ENCODE results near the gene AOAH.
"Not testable (repeated sequence)": the region's sequence is repeated elsewhere in the genome, so short reads cannot be mapped to it uniquely, and the experiment has no call there.

AOAH gene

DNA sequence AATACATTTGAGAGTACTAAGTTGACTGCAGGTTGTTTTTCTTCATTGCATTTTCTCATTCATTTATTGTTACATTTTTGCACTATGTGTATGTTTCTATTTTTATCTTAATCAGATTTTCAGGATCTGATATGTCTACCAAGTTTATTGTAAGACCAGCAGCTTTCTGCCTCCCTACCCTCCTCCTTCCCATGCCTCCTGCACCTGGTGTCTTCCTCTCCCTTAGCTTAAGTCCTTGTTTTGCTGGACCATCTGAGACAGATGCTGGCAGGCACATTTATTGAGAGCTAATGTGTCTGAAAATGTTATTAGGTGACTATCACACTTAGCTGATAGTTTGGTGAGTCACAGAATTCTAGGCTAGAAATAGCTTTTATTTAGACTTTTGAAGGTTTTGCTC is 255.1 kb downstream of the AOAH start:
- no peak for DNase-seq
- Histone ChIP-seq H3K36me3 (no peaks in the 10 kb centered on the region), H3K27me3 (ENCODE audit: insufficient read depth, low read depth, severe bottlenecking) (no peaks in the 10 kb centered on the region), H3K4me3 (ENCODE audit: low read depth, low read length) (no peak overlapping the region), H3K27ac (no peak overlapping the region), H3K9me3 (ENCODE audit: severe bottlenecking) (no peaks in the 10 kb centered on the region)
- no peak for TF ChIP-seq CTCF (IDR thresholded peaks at IDR 0.05; ENCODE audit: low read depth, low read length)

GRCh38 chr7:36468370-36469101 is 255.8 kb downstream of the AOAH start:
- no peak for TF ChIP-seq CTCF (IDR thresholded peaks at IDR 0.05; ENCODE audit: low read depth, low read length)
- no peaks in the 10 kb centered on the region for H3K27me3 ChIP-seq (ENCODE audit: insufficient read depth, low read depth, severe bottlenecking)
- H3K27ac ChIP-seq: no peak overlapping the region
- no peak for DNase-seq
- no peaks in the 10 kb centered on the region for H3K9me3 ChIP-seq (ENCODE audit: severe bottlenecking)
- H3K4me3 ChIP-seq (ENCODE audit: low read depth, low read length): no peak overlapping the region
- H3K36me3 ChIP-seq: no peaks in the 10 kb centered on the region

- not testable (repeated sequence) for H3K9me3 ChIP-seq (ENCODE audit: severe bottlenecking)
Measured at GRCh38 chr7:36466001-36466400, 258.3 kb downstream of the AOAH start.

GRCh38 chr7:36464271-36464670 is 260.0 kb downstream of the AOAH start:
- no peak for TF ChIP-seq CTCF (IDR thresholded peaks at IDR 0.05; ENCODE audit: low read depth, low read length)

More at GRCh38 chr7:36466001-36466400, 258.3 kb downstream of the AOAH start:
- H3K36me3 ChIP-seq; H3K27me3 ChIP-seq (ENCODE audit: insufficient read depth, low read depth, severe bottlenecking); H3K4me3 ChIP-seq (ENCODE audit: low read depth, low read length); H3K27ac ChIP-seq; DNase-seq: not testable (repeated sequence)

More at GRCh38 chr7:36464271-36464670, 260.0 kb downstream of the AOAH start:
- H3K27me3 ChIP-seq (ENCODE audit: insufficient read depth, low read depth, severe bottlenecking): no peaks in the 10 kb centered on the region
- H3K36me3 ChIP-seq: no peaks in the 10 kb centered on the region
- H3K4me3 ChIP-seq (ENCODE audit: low read depth, low read length): no peak overlapping the region
- DNase-seq: no peak
- no peaks in the 10 kb centered on the region for H3K9me3 ChIP-seq (ENCODE audit: severe bottlenecking)
- H3K27ac ChIP-seq: no peak overlapping the region

Measured in WERI-Rb-1 (cell line).